ENCODE data around the gene TNRC18. TPM values are rescaled to one million over a fixed set of nuclear protein-coding genes. Genes with fewer than 3 reads are reported as not detected.

TNRC18 gene
- total and polyA plus RNA-seq, 2 of the 8 experiments (the other 6 are each of a cell fraction or from before 2014, with no cell fraction given): 1.7 to 8.6 TPM

DNA sequence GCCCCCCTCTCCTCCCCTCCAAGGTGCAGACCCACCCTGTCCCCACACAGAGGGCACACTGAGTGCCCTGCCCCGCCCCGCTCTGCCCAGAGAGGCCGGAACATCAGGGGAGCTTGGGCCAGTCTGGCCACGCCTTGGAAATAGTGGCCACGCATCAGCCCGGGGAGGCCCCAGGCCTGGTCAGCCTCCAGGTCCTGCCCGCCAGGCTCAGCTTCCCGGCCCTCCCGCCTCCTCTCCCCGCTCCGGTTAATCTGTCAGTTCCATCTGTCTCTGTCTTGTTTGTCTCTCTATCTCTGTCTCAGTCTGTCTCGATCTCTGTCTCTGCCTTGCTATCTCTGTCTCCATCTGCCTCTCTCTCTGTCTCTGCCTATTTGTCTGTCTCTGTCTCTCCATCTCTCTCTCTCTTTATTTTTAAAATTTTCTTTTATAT lies 28.9 kb upstream of the TNRC18 start:
- Histone ChIP-seq H3K14ac (ENCODE audit: insufficient read length) (no peak overlapping the region), H2BK20ac (ENCODE audit: low read length) (no peak overlapping the region), H2BK12ac (ENCODE audit: low read depth, low read length) (no peak overlapping the region), H4K91ac (replicated peaks; ENCODE audit: insufficient read length, low read length) (no peak overlapping the region), H3K9me3 (ENCODE audit: insufficient read depth in 2 of 2, low read depth in 1 of 2, low read length in 1 of 2) (no peaks in the 10 kb centered on the region), H3K36me3 (ENCODE audit: control insufficient read depth in 2 of 4, insufficient read depth in 4 of 4, low read length in 3 of 4) (no peaks in the 10 kb centered on the region), H3K27ac (ENCODE audit: low read depth, low read length) (no peak overlapping the region), H3K4ac (replicated peaks; ENCODE audit: insufficient read length, low read depth, low read length) (no peak overlapping the region), H2BK5ac (ENCODE audit: low read depth, low read length) (no peak overlapping the region), H4K5ac (ENCODE audit: insufficient read length, low read depth, low read length) (no peak overlapping the region), H3K27me3 (replicated peaks in 1 of 4; ENCODE audit: control insufficient read depth in 3 of 4, extremely low read depth in 1 of 4, insufficient read depth in 3 of 4, low read length in 3 of 4) (no peaks in the 10 kb centered on the region), H2AK5ac (ENCODE audit: low read depth, low read length) (no peak overlapping the region), H3K9ac (replicated peaks in 1 of 4; ENCODE audit: extremely low read depth in 1 of 4, low read depth in 3 of 4, low read length in 3 of 4) (no peak overlapping the region), H3K18ac (ENCODE audit: extremely low read depth, low read length) (no peak overlapping the region; the same call in 1 of the 2 replicates), H3K4me3 (ENCODE audit: extremely low read depth in 1 of 4, insufficient read depth in 2 of 4, low read depth in 3 of 4, low read length in 4 of 4) (no peak overlapping the region), H3K4me1 (replicated peaks in 1 of 4; ENCODE audit: control insufficient read depth in 3 of 4, insufficient read depth in 4 of 4, low read length in 3 of 4) (peaks cover 0 to 8% (median 2%) of the 10 kb centered on the region in 4 experiments; a peak in 5 of 7 replicates), H2AFZ (ENCODE audit: low read length) (no peak overlapping the region), H3K4me2 (ENCODE audit: insufficient read depth in 1 of 2, low read depth in 2 of 2, low read length in 2 of 2) (no peak overlapping the region), H2BK15ac (ENCODE audit: low read length) (no peak overlapping the region), H3K56ac (replicated peaks; ENCODE audit: insufficient read length, low read depth, low read length) (no peak overlapping the region), H2BK120ac (replicated peaks; ENCODE audit: low read depth, low read length) (no peak overlapping the region), H4K20me1 (replicated peaks in 1 of 2; ENCODE audit: control insufficient read depth in 1 of 2, insufficient read depth in 2 of 2, low read length in 2 of 2) (peaks cover 0 to 5% of the 10 kb centered on the region in 2 experiments), H3K79me1 (ENCODE audit: low read depth, low read length) (no peaks in the 10 kb centered on the region), H4K8ac (ENCODE audit: extremely low read depth, insufficient read depth, low read length) (no peak overlapping the region), H3K79me2 (ENCODE audit: control insufficient read depth in 1 of 2, insufficient read depth in 2 of 2, low read length in 2 of 2) (no peaks in the 10 kb centered on the region), H3K23me2 (ENCODE audit: low read depth, low read length) (peaks cover under 1% of the 10 kb centered on the region; the same call in 1 of the 2 replicates), H3K23ac (ENCODE audit: insufficient read length) (no peak overlapping the region)
- TF ChIP-seq SP4 (IDR thresholded peaks at IDR 0.05; ENCODE audit: low read length): no peak
- TF ChIP-seq JUN (IDR thresholded peaks at IDR 0.05; ENCODE audit: low read depth, low read length): no peak
- no peak for TF ChIP-seq SIRT6 (IDR thresholded peaks at IDR 0.05; ENCODE audit: low read length)
- TF ChIP-seq BCL11A (IDR thresholded peaks at IDR 0.05; ENCODE audit: low read depth in 2 of 2, low read length in 2 of 2): no peak
- no peak for TF ChIP-seq POLR2A (IDR thresholded peaks at IDR 0.05; ENCODE audit: control extremely low read depth in 1 of 2, low read depth in 2 of 2, low read length in 2 of 2)
- TF ChIP-seq EP300 (IDR thresholded peaks at IDR 0.05; ENCODE audit: borderline replicate concordance in 1 of 2, low read depth in 2 of 2, low read length in 2 of 2): no peak
- no peak for TF ChIP-seq EGR1 (IDR thresholded peaks at IDR 0.05; ENCODE audit: borderline replicate concordance, low read depth, low read length)
- TF ChIP-seq RNF2 (IDR thresholded peaks at IDR 0.05; ENCODE audit: borderline replicate concordance, low read depth, low read length, missing control alignments, poor library complexity, severe bottlenecking): no peak
- TF ChIP-seq BACH1 (IDR thresholded peaks at IDR 0.05; ENCODE audit: low read length): no peak
- TF ChIP-seq TAF1 (IDR thresholded peaks at IDR 0.05; ENCODE audit: low read depth, low read length): no peak
- no peak for TF ChIP-seq POLR2AphosphoS5 (IDR thresholded peaks at IDR 0.05; ENCODE audit: low read depth, low read length)
- no peak for TF ChIP-seq ASH2L (IDR thresholded peaks at IDR 0.05; ENCODE audit: low read length)
- FAIRE-seq: no peak
- ChIA-PET POLR2A (ENCODE audit: partially characterized antibody) (interaction anchor here (1.4 kb wide), 1 partner anchor 74 kb away, joined by 3 read pairs; no protein-coding TSS in a partner anchor), CTCF (ENCODE audit: partially characterized antibody) (interaction anchor here (1.0 to 6.4 kb wide), 6 partner anchors 14 to 87 kb away, joined by 4 to 68 read pairs (median 6); no protein-coding TSS in a partner anchor)
- WGBS, 2 experiments (ENCODE audit: extremely low coverage in 1 of 2, insufficient coverage in 1 of 2, insufficient read length in 1 of 2, insufficient replicate concordance in 2 of 2, low coverage in 1 of 2, low lambda C conversion rate in 2 of 2, missing lambda C conversion rate in 1 of 2): 93% methylated on average over 12 of the region's 12 CpGs; no CpG with 5 or more reads in 1 of the 2 experiments
- DNase-seq (ENCODE audit: low read depth in 1 of 2, low spot score in 2 of 2): no peak
